SK-N-SH treated with all-trans-retinoic acid at 6 μM for 48 hours (cell line): ENCODE data around the gene KLHL29.
A peak's percentile ranks its signal among the peaks of the same experiment; 100 is the strongest.

Experiments
- ATAC-seq: fragments of 200-7000 bp; cut with Tn5 transposase; 3 replicates; pipeline ENCODE4 v1.9.1; 2020; ENCODE audit warnings: mild to moderate bottlenecking, moderate library complexity
- ARNTL ChIP-seq: fragments of 450-650 bp; formaldehyde crosslinking; IDR thresholded peaks from 2 replicates; pipeline ENCODE4 v1.5.0; 2020; ENCODE audit warnings: low read depth, mild to moderate bottlenecking, moderate library complexity, borderline replicate concordance
- BACH2 ChIP-seq: fragments of 250-450 bp; sonication (Bioruptor Pico); IDR thresholded peaks from 2 replicates; pipeline ENCODE4 v1.9.0; 2021; ENCODE audit warnings: mild to moderate bottlenecking, borderline replicate concordance
- CSDC2 ChIP-seq: fragments of 250-450 bp; sonication (Bioruptor Pico); IDR thresholded peaks from 2 replicates; pipeline ENCODE4 v1.5.0; 2020; ENCODE audit warnings: mild to moderate bottlenecking, moderate library complexity
- ESRRG ChIP-seq: fragments of 250-450 bp; sonication (Bioruptor Pico); IDR thresholded peaks from 2 replicates; pipeline ENCODE4 v1.6.1; 2021; ENCODE audit warnings: mild to moderate bottlenecking
- GLIS3 ChIP-seq: fragments of 250-450 bp; sonication (Bioruptor Pico); IDR thresholded peaks from 2 replicates; pipeline ENCODE4 v1.5.0; 2020; ENCODE audit warnings: mild to moderate bottlenecking, moderate library complexity
- ISL1 ChIP-seq: fragments of 250-450 bp; sonication (Bioruptor Pico); IDR thresholded peaks from 2 replicates; pipeline ENCODE4 v2.1.2; 2022; ENCODE audit warnings: mild to moderate bottlenecking, moderate library complexity
- OSR1 ChIP-seq: fragments of 250-450 bp; sonication (Bioruptor Pico); IDR thresholded peaks from 2 replicates; pipeline ENCODE4 v1.8.0; 2022; ENCODE audit warnings: moderate library complexity, mild to moderate bottlenecking, inconsistent platforms
- PPARA ChIP-seq: fragments of 250-450 bp; sonication (Bioruptor Pico); IDR thresholded peaks from 2 replicates; pipeline ENCODE4 v1.5.0; 2020; ENCODE audit warnings: mild to moderate bottlenecking, borderline replicate concordance
- RARB ChIP-seq: fragments of 250-450 bp; sonication (Bioruptor Pico); IDR thresholded peaks from 2 replicates; pipeline ENCODE4 v1.8.0; 2021; ENCODE audit warnings: mild to moderate bottlenecking, moderate library complexity
- SNAI2 ChIP-seq: fragments of 250-450 bp; sonication (Bioruptor Pico); IDR thresholded peaks from 2 replicates; pipeline ENCODE4 v1.5.0; 2020; ENCODE audit warnings: mild to moderate bottlenecking, moderate library complexity
- TCF4 ChIP-seq: fragments of 250-450 bp; sonication (Bioruptor Pico); IDR thresholded peaks from 2 replicates; pipeline ENCODE4 v1.8.0; 2021; ENCODE audit warnings: mild to moderate bottlenecking, moderate library complexity, borderline replicate concordance
- TOX ChIP-seq: fragments of 250-450 bp; sonication (Bioruptor Pico); IDR thresholded peaks from 2 replicates; pipeline ENCODE4 v1.8.0; 2021; ENCODE audit warnings: mild to moderate bottlenecking, moderate library complexity, borderline replicate concordance
- ZC3H10 ChIP-seq: fragments of 250-450 bp; sonication (Bioruptor Pico); IDR thresholded peaks from 2 replicates; pipeline ENCODE4 v1.5.1; 2021; ENCODE audit warnings: mild to moderate bottlenecking, moderate library complexity
- ZFP3 ChIP-seq: fragments of 250-450 bp; sonication (Bioruptor Pico); IDR thresholded peaks from 2 replicates; pipeline ENCODE4 v1.5.0; 2020; ENCODE audit warnings: mild to moderate bottlenecking, moderate library complexity
- ZFP30 ChIP-seq: fragments of 450-650 bp; formaldehyde crosslinking; IDR thresholded peaks from 2 replicates; pipeline ENCODE4 v1.5.0; 2022; ENCODE audit warnings: mild to moderate bottlenecking, moderate library complexity
- ZNF565 ChIP-seq: fragments of 450-650 bp; formaldehyde crosslinking; conservative IDR thresholded peaks from 2 replicates; pipeline ENCODE4 v1.5.0; 2020; ENCODE audit warnings: low read depth, mild to moderate bottlenecking, moderate library complexity
- ZNF70 ChIP-seq: fragments of 450-650 bp; formaldehyde crosslinking; IDR thresholded peaks from 2 replicates; pipeline ENCODE4 v1.5.0; 2020; ENCODE audit warnings: mild to moderate bottlenecking, moderate library complexity
- ZNF8 ChIP-seq: fragments of 450-650 bp; formaldehyde crosslinking; IDR thresholded peaks from 2 replicates; pipeline ENCODE4 v1.5.0; 2020; ENCODE audit warnings: mild to moderate bottlenecking, moderate library complexity
- TF ChIP-seq, protein P1 (sequence below): fragments of 250-450 bp; sonication (Bioruptor Pico); IDR thresholded peaks from 2 replicates; pipeline ENCODE4 v1.8.0; 2020; ENCODE audit warnings: mild to moderate bottlenecking, moderate library complexity, borderline replicate concordance
- TF ChIP-seq, protein P2 (sequence below): fragments of 250-450 bp; sonication (Bioruptor Pico); IDR thresholded peaks from 2 replicates; pipeline ENCODE4 v1.5.1; 2021; ENCODE audit warnings: mild to moderate bottlenecking, moderate library complexity
- TF ChIP-seq, protein P3 (sequence below): fragments of 250-450 bp; sonication (Bioruptor Pico); IDR thresholded peaks from 2 replicates; pipeline ENCODE4 v1.5.0; 2020; ENCODE audit warnings: mild to moderate bottlenecking, moderate library complexity
- TF ChIP-seq, protein P4 (sequence below): fragments of 250-450 bp; sonication (Bioruptor Pico); IDR thresholded peaks from 2 replicates; pipeline ENCODE4 v1.5.1; 2020; ENCODE audit warnings: low read depth, mild to moderate bottlenecking, moderate library complexity

The KLHL29 gene

DNA sequence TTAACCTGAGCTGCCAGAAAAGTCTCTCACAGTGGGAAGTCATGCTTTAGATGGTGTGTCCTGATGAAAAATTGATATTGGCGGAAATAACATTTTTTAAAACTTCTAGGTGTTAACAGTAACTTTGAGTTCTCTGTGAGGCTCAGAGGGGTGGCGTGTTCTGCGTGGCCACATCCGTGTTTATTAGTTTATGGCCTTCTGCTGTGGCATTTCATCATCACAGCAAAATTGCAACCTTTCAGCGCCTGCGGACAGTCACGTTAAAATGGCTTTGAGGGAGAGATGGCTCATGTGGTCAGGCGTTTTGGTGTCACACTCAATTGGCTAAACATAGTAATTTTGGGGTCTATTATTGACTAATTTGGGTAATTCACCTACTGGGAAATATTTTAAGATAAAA is 42.4 kb downstream of the KLHL29 start:
- TF ChIP-seq BACH2 (CRISPR knock-in tag): no peak
- no peak for TF ChIP-seq ESRRG (CRISPR knock-in tag)
- TF ChIP-seq CSDC2 (CRISPR knock-in tag): no peak
- no peak for TF ChIP-seq ZFP30
- ATAC-seq: no peak

DNA sequence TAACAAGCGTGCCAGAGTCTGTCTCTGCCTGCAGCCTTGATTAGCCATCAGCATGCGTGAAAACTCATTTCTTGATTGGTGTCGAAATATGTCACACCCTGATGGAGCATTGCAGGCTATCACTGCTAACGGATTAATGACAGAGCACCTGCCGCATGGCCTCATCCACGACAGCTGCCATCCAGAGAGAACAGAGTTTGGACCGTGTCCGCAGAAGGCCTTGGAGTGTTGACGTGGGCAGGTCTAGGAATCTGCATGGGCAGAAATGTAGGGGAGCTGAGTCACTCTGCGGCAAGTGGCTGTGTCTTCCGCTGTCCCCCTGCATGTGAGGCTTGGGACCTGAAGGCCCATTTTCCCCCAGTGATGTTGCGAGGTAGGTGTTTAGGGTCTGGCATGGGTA is 43.0 kb downstream of the KLHL29 start:
- ATAC-seq: no peak
- TF ChIP-seq, protein P1, sequence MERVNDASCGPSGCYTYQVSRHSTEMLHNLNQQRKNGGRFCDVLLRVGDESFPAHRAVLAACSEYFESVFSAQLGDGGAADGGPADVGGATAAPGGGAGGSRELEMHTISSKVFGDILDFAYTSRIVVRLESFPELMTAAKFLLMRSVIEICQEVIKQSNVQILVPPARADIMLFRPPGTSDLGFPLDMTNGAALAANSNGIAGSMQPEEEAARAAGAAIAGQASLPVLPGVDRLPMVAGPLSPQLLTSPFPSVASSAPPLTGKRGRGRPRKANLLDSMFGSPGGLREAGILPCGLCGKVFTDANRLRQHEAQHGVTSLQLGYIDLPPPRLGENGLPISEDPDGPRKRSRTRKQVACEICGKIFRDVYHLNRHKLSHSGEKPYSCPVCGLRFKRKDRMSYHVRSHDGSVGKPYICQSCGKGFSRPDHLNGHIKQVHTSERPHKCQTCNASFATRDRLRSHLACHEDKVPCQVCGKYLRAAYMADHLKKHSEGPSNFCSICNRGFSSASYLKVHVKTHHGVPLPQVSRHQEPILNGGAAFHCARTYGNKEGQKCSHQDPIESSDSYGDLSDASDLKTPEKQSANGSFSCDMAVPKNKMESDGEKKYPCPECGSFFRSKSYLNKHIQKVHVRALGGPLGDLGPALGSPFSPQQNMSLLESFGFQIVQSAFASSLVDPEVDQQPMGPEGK: no peak
- TF ChIP-seq RARB (CRISPR knock-in tag) (no peak), ZNF70 (CRISPR knock-in tag) (no peak), ZNF8 (CRISPR knock-in tag) (no peak), OSR1 (no peak), ZFP30 (no peak)
- TF ChIP-seq, protein P2, sequence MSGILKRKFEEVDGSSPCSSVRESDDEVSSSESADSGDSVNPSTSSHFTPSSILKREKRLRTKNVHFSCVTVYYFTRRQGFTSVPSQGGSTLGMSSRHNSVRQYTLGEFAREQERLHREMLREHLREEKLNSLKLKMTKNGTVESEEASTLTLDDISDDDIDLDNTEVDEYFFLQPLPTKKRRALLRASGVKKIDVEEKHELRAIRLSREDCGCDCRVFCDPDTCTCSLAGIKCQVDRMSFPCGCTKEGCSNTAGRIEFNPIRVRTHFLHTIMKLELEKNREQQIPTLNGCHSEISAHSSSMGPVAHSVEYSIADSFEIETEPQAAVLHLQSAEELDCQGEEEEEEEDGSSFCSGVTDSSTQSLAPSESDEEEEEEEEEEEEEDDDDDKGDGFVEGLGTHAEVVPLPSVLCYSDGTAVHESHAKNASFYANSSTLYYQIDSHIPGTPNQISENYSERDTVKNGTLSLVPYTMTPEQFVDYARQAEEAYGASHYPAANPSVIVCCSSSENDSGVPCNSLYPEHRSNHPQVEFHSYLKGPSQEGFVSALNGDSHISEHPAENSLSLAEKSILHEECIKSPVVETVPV: no peak

DNA sequence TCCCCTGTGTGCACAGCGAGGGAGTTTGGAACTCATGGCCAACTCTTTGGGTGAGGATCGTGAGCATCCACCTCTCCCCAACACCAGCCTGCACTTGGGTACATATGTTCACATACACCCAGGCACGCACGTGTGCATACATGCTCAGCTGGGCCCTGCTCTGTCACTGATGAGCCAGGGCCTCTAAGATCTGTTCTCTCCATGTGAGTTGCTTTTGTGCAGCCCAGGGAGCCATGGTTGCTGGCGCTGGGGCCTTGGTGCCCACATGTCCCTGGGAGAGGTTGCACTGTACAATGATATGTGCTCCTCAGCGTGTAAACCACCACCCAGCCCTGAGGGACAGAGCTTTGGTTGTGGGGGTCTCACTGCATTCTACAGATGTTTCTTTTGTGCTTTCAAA is 44.1 kb downstream of the KLHL29 start:
- ATAC-seq: no peak
- TF ChIP-seq TOX (CRISPR knock-in tag): no peak
- TF ChIP-seq, protein P1: no peak

DNA sequence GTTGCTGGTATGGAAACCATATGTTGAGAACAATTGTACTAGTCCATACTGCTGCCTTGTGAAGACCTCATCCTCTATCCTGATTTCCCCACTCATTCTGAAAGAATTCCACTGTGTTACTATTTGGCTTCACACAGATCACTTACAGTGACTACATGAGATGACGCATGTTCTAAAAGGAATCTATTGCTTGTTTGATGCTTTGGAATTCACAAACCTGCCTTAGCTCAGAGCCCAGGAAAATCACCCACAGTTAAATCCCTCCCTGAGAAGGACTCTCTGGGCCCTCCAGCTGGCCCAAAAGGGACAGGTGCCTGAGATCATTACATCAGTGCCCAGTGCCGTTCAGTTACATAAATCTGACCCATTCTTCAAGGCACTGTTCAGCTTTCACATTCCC is 45.3 kb downstream of the KLHL29 start:
- TF ChIP-seq PPARA: no peak
- TF ChIP-seq ISL1 (CRISPR knock-in tag): peak; percentile 45; the same call in 1 of the 2 replicates
- ATAC-seq: peak; percentile 87

DNA sequence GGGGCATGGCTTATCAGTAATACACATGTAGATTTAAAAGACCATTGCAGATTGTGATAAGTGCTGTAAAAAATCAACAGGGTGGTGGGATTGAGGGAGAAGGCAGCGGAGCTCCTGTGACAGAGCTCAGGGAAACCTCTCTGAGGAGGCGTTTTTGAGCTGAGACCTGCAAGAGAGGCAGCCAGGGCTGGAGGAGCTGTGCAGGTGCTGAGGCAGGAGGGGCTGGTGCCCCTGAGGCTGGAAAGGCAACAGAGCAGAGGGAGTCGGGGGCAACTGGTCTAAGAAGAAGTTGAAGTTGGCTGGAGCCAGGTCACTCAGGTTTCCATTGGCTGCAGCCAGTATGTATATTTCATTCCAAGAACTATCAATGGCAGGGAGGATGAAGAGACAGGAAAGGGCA is 47.6 kb downstream of the KLHL29 start:
- no peak for ATAC-seq
- TF ChIP-seq GLIS3 (CRISPR knock-in tag) (no peak), TCF4 (CRISPR knock-in tag) (no peak), ESRRG (CRISPR knock-in tag) (no peak)

DNA sequence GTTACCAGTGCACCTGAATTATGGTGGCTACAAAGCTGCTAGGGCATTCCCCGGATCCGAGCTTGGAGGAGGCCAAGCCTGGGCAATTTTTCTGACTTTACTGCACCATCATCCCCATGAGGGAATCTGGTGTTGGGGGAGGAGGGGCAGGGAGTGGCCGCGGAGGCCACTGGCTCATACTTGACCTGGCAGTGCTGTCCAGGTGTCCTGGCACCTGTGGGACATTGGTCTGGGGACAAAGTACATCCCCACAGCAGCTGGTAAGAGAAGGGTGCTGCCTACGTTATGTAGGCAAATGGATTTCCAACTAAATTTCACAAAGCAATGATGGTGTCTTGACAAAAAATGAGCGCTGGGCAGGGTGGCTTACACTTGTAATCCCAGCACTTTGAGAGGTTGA is 48.3 kb downstream of the KLHL29 start:
- TF ChIP-seq CSDC2 (CRISPR knock-in tag) (no peak), SNAI2 (CRISPR knock-in tag) (no peak), ZNF565 (CRISPR knock-in tag) (no peak), GLIS3 (CRISPR knock-in tag) (no peak), TOX (CRISPR knock-in tag) (no peak), ESRRG (CRISPR knock-in tag) (no peak), ZFP30 (no peak), PPARA (no peak), ZC3H10 (CRISPR knock-in tag) (no peak), ZNF8 (CRISPR knock-in tag) (no peak), ARNTL (CRISPR knock-in tag) (no peak), ISL1 (CRISPR knock-in tag) (no peak), TCF4 (CRISPR knock-in tag) (no peak), ZFP3 (no peak), OSR1 (no peak)
- TF ChIP-seq, protein P3, sequence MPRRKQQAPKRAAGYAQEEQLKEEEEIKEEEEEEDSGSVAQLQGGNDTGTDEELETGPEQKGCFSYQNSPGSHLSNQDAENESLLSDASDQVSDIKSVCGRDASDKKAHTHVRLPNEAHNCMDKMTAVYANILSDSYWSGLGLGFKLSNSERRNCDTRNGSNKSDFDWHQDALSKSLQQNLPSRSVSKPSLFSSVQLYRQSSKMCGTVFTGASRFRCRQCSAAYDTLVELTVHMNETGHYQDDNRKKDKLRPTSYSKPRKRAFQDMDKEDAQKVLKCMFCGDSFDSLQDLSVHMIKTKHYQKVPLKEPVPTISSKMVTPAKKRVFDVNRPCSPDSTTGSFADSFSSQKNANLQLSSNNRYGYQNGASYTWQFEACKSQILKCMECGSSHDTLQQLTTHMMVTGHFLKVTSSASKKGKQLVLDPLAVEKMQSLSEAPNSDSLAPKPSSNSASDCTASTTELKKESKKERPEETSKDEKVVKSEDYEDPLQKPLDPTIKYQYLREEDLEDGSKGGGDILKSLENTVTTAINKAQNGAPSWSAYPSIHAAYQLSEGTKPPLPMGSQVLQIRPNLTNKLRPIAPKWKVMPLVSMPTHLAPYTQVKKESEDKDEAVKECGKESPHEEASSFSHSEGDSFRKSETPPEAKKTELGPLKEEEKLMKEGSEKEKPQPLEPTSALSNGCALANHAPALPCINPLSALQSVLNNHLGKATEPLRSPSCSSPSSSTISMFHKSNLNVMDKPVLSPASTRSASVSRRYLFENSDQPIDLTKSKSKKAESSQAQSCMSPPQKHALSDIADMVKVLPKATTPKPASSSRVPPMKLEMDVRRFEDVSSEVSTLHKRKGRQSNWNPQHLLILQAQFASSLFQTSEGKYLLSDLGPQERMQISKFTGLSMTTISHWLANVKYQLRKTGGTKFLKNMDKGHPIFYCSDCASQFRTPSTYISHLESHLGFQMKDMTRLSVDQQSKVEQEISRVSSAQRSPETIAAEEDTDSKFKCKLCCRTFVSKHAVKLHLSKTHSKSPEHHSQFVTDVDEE (CRISPR knock-in tag): no peak
- TF ChIP-seq, protein P2: no peak
- TF ChIP-seq, protein P4, sequence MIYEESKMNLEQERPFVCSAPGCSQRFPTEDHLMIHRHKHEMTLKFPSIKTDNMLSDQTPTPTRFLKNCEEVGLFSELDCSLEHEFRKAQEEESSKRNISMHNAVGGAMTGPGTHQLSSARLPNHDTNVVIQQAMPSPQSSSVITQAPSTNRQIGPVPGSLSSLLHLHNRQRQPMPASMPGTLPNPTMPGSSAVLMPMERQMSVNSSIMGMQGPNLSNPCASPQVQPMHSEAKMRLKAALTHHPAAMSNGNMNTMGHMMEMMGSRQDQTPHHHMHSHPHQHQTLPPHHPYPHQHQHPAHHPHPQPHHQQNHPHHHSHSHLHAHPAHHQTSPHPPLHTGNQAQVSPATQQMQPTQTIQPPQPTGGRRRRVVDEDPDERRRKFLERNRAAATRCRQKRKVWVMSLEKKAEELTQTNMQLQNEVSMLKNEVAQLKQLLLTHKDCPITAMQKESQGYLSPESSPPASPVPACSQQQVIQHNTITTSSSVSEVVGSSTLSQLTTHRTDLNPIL (CRISPR knock-in tag): no peak
- no peak for ATAC-seq
